Peyer's patch (tissue), 4 donors: ENCODE results near the gene STOML1. TPM values are rescaled to one million over a fixed set of nuclear protein-coding genes. Genes with fewer than 3 reads are reported as not detected.

Source experiments
- DNase-seq, 3 donors: peaks; one replicate each; pipeline ENCODE4 v3.0.0-alpha.2; 2017 to 2019
- H3K27ac ChIP-seq, 4 donors: fragments of 200-600 bp; sonication (generic); one replicate each; pipeline ENCODE4 v1.5.1; 2016 to 2019
- H3K27me3 ChIP-seq, 2 donors: fragments of 200-600 bp; sonication (generic); one replicate each; pipeline ENCODE4 v1.5.1; 2019
- H3K36me3 ChIP-seq, 3 donors: fragments of 200-600 bp; sonication (generic); one replicate each; pipeline ENCODE4 v1.5.1; 2016 to 2019
- H3K4me1 ChIP-seq, 4 donors: fragments of 200-600 bp; sonication (generic); one replicate each; pipeline ENCODE4 v1.5.1; 2016 to 2019
- H3K4me3 ChIP-seq, 4 donors: fragments of 200-600 bp; sonication (generic); 1 replicate in 3 of 4; 2 replicates in 1 of 4; pipeline ENCODE4 v1.5.1; 2016 to 2019; ENCODE audit warnings: mild to moderate bottlenecking in 1 of 4
- H3K9me3 ChIP-seq, 4 donors: fragments of 200-600 bp; sonication (generic); one replicate each; pipeline ENCODE4 v1.5.1; 2016 to 2019; ENCODE audit warnings: mild to moderate bottlenecking in 1 of 4
- POLR2A ChIP-seq, 2 donors: fragments of 450-650 bp; IDR thresholded peaks; one replicate each; pipeline ENCODE4 v1.5.1; 2017; ENCODE audit warnings: antibody characterized with exemption in 2 of 2, mild to moderate bottlenecking in 2 of 2, moderate library complexity in 2 of 2
- total RNA-seq, 4 donors: library from RNA; depleted of rRNA; stranded (reverse); fragments of >200 nt; gene quantifications; one replicate each; pipeline ENCODE4 v1.1.0, GENCODE V29; 2016
- TF ChIP-seq, protein P1 (sequence below), 6 experiments: fragments of 450-650 bp in 4 of 6; fragments of 200-600 bp in 2 of 6; sonication (generic) in 1 of 6; IDR thresholded peaks; one replicate each; pipeline ENCODE4 v1.5.1; 2017 to 2019; ENCODE audit warnings: antibody characterized with exemption in 6 of 6, mild to moderate bottlenecking in 3 of 6, moderate library complexity in 1 of 6

STOML1 gene
- total RNA-seq, 4 donors from 2014 or later, result 10.9 to 24.5 (median 13.5) TPM; not detected in 1

GRCh38 chr15:74025436-74025835 is 33.3 kb upstream of the STOML1 start:
- Histone ChIP-seq H3K27ac (no peak overlapping the region), H3K36me3 (peaks cover 0 to 58% (median 4%) of the 10 kb centered on the region in 3 donors), H3K9me3 (no peaks in the 10 kb centered on the region), H3K4me3 (no peak overlapping the region), H3K4me1 (no peaks in the 10 kb centered on the region), H3K27me3 (no peaks in the 10 kb centered on the region)
- TF ChIP-seq, protein P1, sequence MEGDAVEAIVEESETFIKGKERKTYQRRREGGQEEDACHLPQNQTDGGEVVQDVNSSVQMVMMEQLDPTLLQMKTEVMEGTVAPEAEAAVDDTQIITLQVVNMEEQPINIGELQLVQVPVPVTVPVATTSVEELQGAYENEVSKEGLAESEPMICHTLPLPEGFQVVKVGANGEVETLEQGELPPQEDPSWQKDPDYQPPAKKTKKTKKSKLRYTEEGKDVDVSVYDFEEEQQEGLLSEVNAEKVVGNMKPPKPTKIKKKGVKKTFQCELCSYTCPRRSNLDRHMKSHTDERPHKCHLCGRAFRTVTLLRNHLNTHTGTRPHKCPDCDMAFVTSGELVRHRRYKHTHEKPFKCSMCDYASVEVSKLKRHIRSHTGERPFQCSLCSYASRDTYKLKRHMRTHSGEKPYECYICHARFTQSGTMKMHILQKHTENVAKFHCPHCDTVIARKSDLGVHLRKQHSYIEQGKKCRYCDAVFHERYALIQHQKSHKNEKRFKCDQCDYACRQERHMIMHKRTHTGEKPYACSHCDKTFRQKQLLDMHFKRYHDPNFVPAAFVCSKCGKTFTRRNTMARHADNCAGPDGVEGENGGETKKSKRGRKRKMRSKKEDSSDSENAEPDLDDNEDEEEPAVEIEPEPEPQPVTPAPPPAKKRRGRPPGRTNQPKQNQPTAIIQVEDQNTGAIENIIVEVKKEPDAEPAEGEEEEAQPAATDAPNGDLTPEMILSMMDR (IDR thresholded peaks at IDR 0.05), result no peak
- no peak for TF ChIP-seq POLR2A (IDR thresholded peaks at IDR 0.05)
- no peak for DNase-seq

DNA sequence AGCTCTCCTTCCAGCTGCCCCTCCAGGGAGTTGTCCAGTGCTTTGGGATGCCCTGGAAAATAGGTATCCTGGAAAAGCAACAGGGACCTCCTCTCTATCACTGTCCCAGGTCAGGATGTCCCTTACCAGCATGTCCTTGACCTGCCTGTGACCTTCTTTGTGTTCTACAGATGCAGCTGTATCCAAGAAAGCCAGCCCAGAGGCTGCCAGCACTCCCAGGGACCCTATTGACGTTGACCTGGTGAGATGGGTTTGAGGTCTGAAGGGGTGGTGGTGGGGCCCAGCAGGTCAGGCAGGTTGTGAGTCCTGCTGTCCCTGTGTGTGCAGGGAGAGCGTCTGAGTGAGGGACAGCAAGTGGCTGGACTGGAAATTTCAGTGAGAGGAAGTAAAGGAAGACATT is 32.6 kb upstream of the STOML1 start:
- TF ChIP-seq, protein P1 (IDR thresholded peaks at IDR 0.05), result no peak
- TF ChIP-seq POLR2A (IDR thresholded peaks at IDR 0.05), result no peak
- Histone ChIP-seq H3K4me3 (no peak overlapping the region), H3K27me3 (no peaks in the 10 kb centered on the region), H3K9me3 (no peaks in the 10 kb centered on the region), H3K36me3 (peaks cover 0 to 58% (median 4%) of the 10 kb centered on the region in 3 donors), H3K4me1 (no peaks in the 10 kb centered on the region), H3K27ac (no peak overlapping the region)
- no peak for DNase-seq

DNA sequence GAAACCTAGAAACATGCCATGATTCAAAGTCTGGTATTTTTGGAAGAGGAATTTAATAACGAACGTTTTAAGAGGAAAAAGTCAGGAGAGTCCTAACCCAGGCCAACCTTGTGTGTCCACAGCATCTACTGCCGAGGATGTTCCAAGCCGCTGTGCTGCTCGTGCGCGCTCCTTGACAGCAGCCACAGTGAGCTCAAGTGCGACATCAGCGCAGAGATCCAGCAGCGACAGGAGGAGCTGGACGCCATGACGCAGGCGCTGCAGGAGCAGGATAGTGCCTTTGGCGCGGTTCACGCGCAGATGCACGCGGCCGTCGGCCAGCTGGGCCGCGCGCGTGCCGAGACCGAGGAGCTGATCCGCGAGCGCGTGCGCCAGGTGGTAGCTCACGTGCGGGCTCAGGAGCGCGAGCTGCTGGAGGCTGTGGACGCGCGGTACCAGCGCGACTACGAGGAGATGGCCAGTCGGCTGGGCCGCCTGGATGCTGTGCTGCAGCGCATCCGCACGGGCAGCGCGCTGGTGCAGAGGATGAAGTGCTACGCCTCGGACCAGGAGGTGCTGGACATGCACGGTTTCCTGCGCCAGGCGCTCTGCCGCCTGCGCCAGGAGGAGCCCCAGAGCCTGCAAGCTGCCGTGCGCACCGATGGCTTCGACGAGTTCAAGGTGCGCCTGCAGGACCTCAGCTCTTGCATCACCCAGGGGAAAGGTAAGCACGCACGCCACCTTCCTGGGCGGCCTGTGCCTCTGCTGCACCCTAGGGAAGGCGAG is 30.8 kb upstream of the STOML1 start:
- no peak for DNase-seq
- Histone ChIP-seq H3K4me3 (no peak overlapping the region), H3K27me3 (no peaks in the 10 kb centered on the region), H3K9me3 (no peaks in the 10 kb centered on the region), H3K27ac (no peak overlapping the region), H3K36me3 (peaks cover 0 to 64% (median 4%) of the 10 kb centered on the region in 3 donors), H3K4me1 (no peaks in the 10 kb centered on the region)
- TF ChIP-seq POLR2A (IDR thresholded peaks at IDR 0.05), result no peak
- TF ChIP-seq, protein P1 (IDR thresholded peaks at IDR 0.05), result no peak

DNA sequence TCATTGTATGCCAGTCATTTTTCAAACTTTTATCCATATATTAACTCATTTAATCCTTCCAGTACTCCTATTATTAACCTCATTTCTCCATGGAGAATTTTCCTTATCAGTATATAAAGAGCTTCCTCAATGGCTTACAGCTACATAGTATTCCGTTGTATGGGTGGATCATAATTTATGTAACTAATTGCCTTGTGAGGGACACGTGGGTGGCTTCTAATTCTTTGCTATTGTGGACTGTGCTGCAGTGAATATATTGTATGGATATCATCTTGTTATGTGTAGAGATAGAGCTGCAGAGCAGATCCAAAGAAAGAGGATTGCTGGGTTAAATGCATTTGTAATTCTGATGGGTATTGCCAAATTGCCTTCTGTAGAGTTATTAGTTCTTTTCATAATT is 27.6 kb upstream of the STOML1 start:
- TF ChIP-seq, protein P1 (IDR thresholded peaks at IDR 0.05), result no peak
- TF ChIP-seq POLR2A (IDR thresholded peaks at IDR 0.05), result no peak
- no peaks in the 10 kb centered on the region for H3K9me3 ChIP-seq
- DNase-seq, result no peak
- H3K27me3 ChIP-seq, result no peaks in the 10 kb centered on the region
- H3K4me3 ChIP-seq, result no peak overlapping the region
- H3K27ac ChIP-seq, result no peak overlapping the region
- peaks cover 0 to 45% (median 4%) of the 10 kb centered on the region in 3 donors for H3K36me3 ChIP-seq
- no peaks in the 10 kb centered on the region for H3K4me1 ChIP-seq

GRCh38 chr15:74013374-74013894 is 21.3 kb upstream of the STOML1 start:
- Histone ChIP-seq H3K9me3 (no peaks in the 10 kb centered on the region), H3K36me3 (peaks cover 0 to 22% (median 0%) of the 10 kb centered on the region in 3 donors), H3K27ac (no peak overlapping the region), H3K27me3 (no peaks in the 10 kb centered on the region), H3K4me1 (peaks cover 0 to 39% (median 0%) of the 10 kb centered on the region in 4 donors), H3K4me3 (no peak overlapping the region)
- no peak for DNase-seq
- TF ChIP-seq, protein P1 (IDR thresholded peaks at IDR 0.05), result no peak
- no peak for TF ChIP-seq POLR2A (IDR thresholded peaks at IDR 0.05)
